SK-N-SH (cell line): Measurements from ENCODE around the gene NHLH1. TPM values are rescaled to one million over a fixed set of nuclear protein-coding genes. Genes with fewer than 3 reads are reported as not detected.

Source experiments
- CTCF ChIA-PET: fragments of 300-600, 350-600 bp; formaldehyde crosslinking; extraction: SDS; loops from one replicate; lab custom pipeline; 2021; lab: Yijun Ruan, JAX
- POLR2A ChIA-PET: fragments of 350-600 bp; sonication (Branson Sonifier 250); formaldehyde crosslinking; extraction: SDS; loops from one replicate; lab custom pipeline; 2020; ENCODE audit warnings: antibody characterized with exemption, inconsistent platforms; lab: Yijun Ruan, JAX
- DNase-seq: peaks from one replicate; pipeline ENCODE4 v3.0.0; 2012
- H2AFZ ChIP-seq: fragments of 200-600 bp; sonication (generic); 2 replicates; pipeline ENCODE4 v1.8.1; 2016; ENCODE audit warnings: antibody characterized with exemption, mild to moderate bottlenecking, low read depth
- H3F3A ChIP-seq: fragments of 200-600 bp; sonication (generic); replicated peaks from 2 replicates; pipeline ENCODE3; 2016; ENCODE audit warnings: antibody characterized with exemption, mild to moderate bottlenecking; ENCODE audit not compliant: insufficient read depth
- H3K27ac ChIP-seq, 2 experiments: fragments of 200-500 bp in 1 of 2; fragments of 200-600 bp in 1 of 2; sonication (Bioruptor generic) in 1 of 2; sonication (generic), shearing (Covaris generic) in 1 of 2; 2 replicates each; pipeline versions ENCODE4 v1.5.1 to v1.6.1; 2014 to 2016; ENCODE audit warnings: low read depth in 2 of 2, inconsistent platforms in 1 of 2, low read length in 1 of 2, mild to moderate bottlenecking in 1 of 2, mixed read lengths in 1 of 2
- H3K27me3 ChIP-seq: fragments of 200-600 bp; sonication (generic), shearing (Covaris generic); 2 replicates; pipeline ENCODE4 v1.6.1; 2016; ENCODE audit warnings: mixed run types; ENCODE audit not compliant: insufficient read depth
- H3K36me3 ChIP-seq, 2 experiments: fragments of 200-500 bp in 1 of 2; fragments of 200-600 bp in 1 of 2; sonication (Bioruptor generic) in 1 of 2; sonication (generic) in 1 of 2; replicated peaks in 1 of 2; 2 replicates each; pipeline versions ENCODE3 to v1.5.1; 2014 to 2016; ENCODE audit warnings: low read length in 1 of 2, mild to moderate bottlenecking in 1 of 2; ENCODE audit not compliant: insufficient read depth in 2 of 2, control insufficient read depth in 1 of 2
- H3K4me1 ChIP-seq, 2 experiments: fragments of 200-500 bp in 1 of 2; fragments of 200-600 bp in 1 of 2; sonication (Bioruptor generic) in 1 of 2; sonication (generic), shearing (Covaris generic) in 1 of 2; 2 replicates each; pipeline versions ENCODE4 v1.5.1 to v1.6.1; 2014 to 2016; ENCODE audit warnings: low read depth in 1 of 2, low read length in 1 of 2, mixed run types in 1 of 2; ENCODE audit not compliant: insufficient read depth in 2 of 2, control insufficient read depth in 1 of 2
- H3K4me2 ChIP-seq: fragments of 200-600 bp; sonication (generic), shearing (Covaris generic); 2 replicates; pipeline ENCODE4 v1.6.1; 2017; ENCODE audit warnings: mixed run types
- H3K4me3 ChIP-seq, 2 experiments: fragments of 200-500 bp in 1 of 2; fragments of 200-600 bp in 1 of 2; sonication (Bioruptor generic) in 1 of 2; sonication (generic), shearing (Covaris generic) in 1 of 2; 2 replicates each; pipeline versions ENCODE4 v1.5.1 to v1.8.1; 2014 to 2016; ENCODE audit warnings: low read depth in 2 of 2, inconsistent platforms in 1 of 2, low read length in 1 of 2, mild to moderate bottlenecking in 1 of 2, mixed read lengths in 1 of 2, moderate library complexity in 1 of 2
- H3K79me2 ChIP-seq: fragments of 200-600 bp; sonication (generic); 2 replicates; pipeline ENCODE4 v1.8.1; 2017; ENCODE audit warnings: mild to moderate bottlenecking; ENCODE audit not compliant: insufficient read depth
- H3K9ac ChIP-seq: fragments of 200-600 bp; sonication (generic); 2 replicates; pipeline ENCODE4 v1.6.1; 2017; ENCODE audit warnings: mixed run types
- H3K9me2 ChIP-seq: fragments of 200-600 bp; sonication (generic); 2 replicates; pipeline ENCODE4 v1.6.1; 2017; ENCODE audit warnings: mixed run types
- H3K9me3 ChIP-seq: fragments of 200-600 bp; sonication (generic); 2 replicates; pipeline ENCODE4 v1.6.1; 2017; ENCODE audit warnings: mixed run types, mild to moderate bottlenecking, moderate library complexity
- H4K20me1 ChIP-seq: fragments of 200-600 bp; sonication (generic); 2 replicates; pipeline ENCODE4 v1.6.1; 2017; ENCODE audit warnings: mild to moderate bottlenecking, mixed run types; ENCODE audit not compliant: insufficient read depth
- CHD2 ChIP-seq: fragments of 150-350 bp; IDR thresholded peaks from 2 replicates; pipeline ENCODE4 v1.6.1; 2018; ENCODE audit warnings: low read length; ENCODE audit not compliant: partially characterized antibody
- EP300 ChIP-seq, 2 experiments: IDR thresholded peaks; 2 replicates each; pipeline versions ENCODE4 v1.4.0 to v1.6.1; 2012; ENCODE audit warnings: borderline replicate concordance in 1 of 2, low read depth in 1 of 2, low read length in 1 of 2
- EZH2phosphoT487 ChIP-seq: fragments of 200-600 bp; sonication (generic); IDR thresholded peaks from 2 replicates; pipeline ENCODE4 v1.6.1; 2017; ENCODE audit warnings: low read depth, mixed run types, mild to moderate bottlenecking, antibody characterized with exemption, moderate library complexity, borderline replicate concordance
- FOXM1 ChIP-seq: IDR thresholded peaks from 2 replicates; pipeline ENCODE4 v1.4.0; 2012; ENCODE audit warnings: low read depth, mild to moderate bottlenecking
- JUND ChIP-seq: IDR thresholded peaks from 2 replicates; pipeline ENCODE4 v1.4.0; 2012
- NFIC ChIP-seq: IDR thresholded peaks from 2 replicates; pipeline ENCODE4 v1.4.0; 2012; ENCODE audit warnings: borderline replicate concordance
- RXRA ChIP-seq: IDR thresholded peaks from 2 replicates; pipeline ENCODE4 v1.4.0; 2012; ENCODE audit warnings: low read depth, mild to moderate bottlenecking, borderline replicate concordance
- SIN3A ChIP-seq: IDR thresholded peaks from 2 replicates; pipeline ENCODE4 v1.6.1; 2012; ENCODE audit warnings: low read depth, mild to moderate bottlenecking, low read length, moderate library complexity, borderline replicate concordance
- SMC3 ChIP-seq: IDR thresholded peaks from 2 replicates; pipeline ENCODE4 v1.6.1; 2012; ENCODE audit warnings: low read depth, low read length, improper control_type of control experiment
- TAF1 ChIP-seq: IDR thresholded peaks from 2 replicates; pipeline ENCODE4 v1.6.1; 2012; ENCODE audit warnings: low read depth, mild to moderate bottlenecking, low read length, moderate library complexity, borderline replicate concordance
- TEAD4 ChIP-seq: IDR thresholded peaks from 2 replicates; pipeline ENCODE4 v1.4.0; 2012; ENCODE audit warnings: mild to moderate bottlenecking, borderline replicate concordance; ENCODE audit not compliant: insufficient read depth
- YY1 ChIP-seq: IDR thresholded peaks from 2 replicates; pipeline ENCODE4 v1.4.0; 2012; ENCODE audit warnings: low read depth, mild to moderate bottlenecking
- WGBS: methylation state at CpG from one replicate; pipeline ENCODE4 v1.1.6; 2017; ENCODE audit warnings: low lambda C conversion rate; 5-methylcytosine and 5-hydroxymethylcytosine counted together
- polyA plus RNA-seq, 3 experiments: library from polyadenylated mRNA; depleted of rRNA; stranded (reverse); fragments of >200 nt; gene quantifications; 2 replicates each; pipeline ENCODE4 v1.2.3, GENCODE V29; 2012
- TF ChIP-seq, protein P1 (sequence below): IDR thresholded peaks from 2 replicates; pipeline ENCODE4 v1.4.0; 2012; ENCODE audit warnings: low read depth, borderline replicate concordance
- TF ChIP-seq, protein P2 (sequence below): IDR thresholded peaks from 2 replicates; pipeline ENCODE4 v1.4.0; 2012; ENCODE audit warnings: low read depth, borderline replicate concordance
- TF ChIP-seq, protein P3 (sequence below): IDR thresholded peaks from 2 replicates; pipeline ENCODE4 v1.6.1; 2012; ENCODE audit warnings: mild to moderate bottlenecking, low read depth, low read length, moderate library complexity

NHLH1 gene
- polyA plus RNA-seq, 1 of the 3 experiments (the other 2 are of a cell fraction) = 0.18 TPM

DNA sequence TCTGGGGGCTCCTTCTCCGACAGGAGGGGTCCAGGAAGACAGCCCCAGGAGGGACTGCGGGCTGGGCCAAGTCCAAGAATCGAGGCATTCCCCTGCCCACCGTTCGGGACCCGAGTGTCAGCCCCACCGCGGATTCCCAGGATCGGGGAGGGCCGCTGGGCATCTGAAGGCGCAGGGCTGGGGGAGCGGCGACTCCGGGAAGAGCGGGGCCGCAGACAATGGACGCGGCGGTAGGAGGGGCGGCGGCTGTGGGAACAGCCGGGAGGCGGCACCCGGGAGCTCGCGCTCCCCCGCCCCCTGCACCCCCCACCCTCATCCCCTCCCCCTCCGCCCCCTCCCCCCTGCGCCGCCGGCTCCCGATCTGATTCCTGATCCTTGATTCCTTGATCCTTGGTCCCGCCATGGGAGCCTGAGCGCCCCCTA is 33.4 kb downstream of the NHLH1 start, which contains the start of gene VANGL2 (continued):
- TF ChIP-seq, protein P1, sequence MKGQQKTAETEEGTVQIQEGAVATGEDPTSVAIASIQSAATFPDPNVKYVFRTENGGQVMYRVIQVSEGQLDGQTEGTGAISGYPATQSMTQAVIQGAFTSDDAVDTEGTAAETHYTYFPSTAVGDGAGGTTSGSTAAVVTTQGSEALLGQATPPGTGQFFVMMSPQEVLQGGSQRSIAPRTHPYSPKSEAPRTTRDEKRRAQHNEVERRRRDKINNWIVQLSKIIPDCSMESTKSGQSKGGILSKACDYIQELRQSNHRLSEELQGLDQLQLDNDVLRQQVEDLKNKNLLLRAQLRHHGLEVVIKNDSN = no peak
- peak; percentile 100 for TF ChIP-seq EP300 (IDR thresholded peaks at IDR 0.05; ENCODE audit: borderline replicate concordance in 1 of 2, low read depth in 1 of 2, low read length in 1 of 2)
- no peak for TF ChIP-seq SMC3
- TF ChIP-seq EZH2phosphoT487 = no peak
- TF ChIP-seq, protein P2, sequence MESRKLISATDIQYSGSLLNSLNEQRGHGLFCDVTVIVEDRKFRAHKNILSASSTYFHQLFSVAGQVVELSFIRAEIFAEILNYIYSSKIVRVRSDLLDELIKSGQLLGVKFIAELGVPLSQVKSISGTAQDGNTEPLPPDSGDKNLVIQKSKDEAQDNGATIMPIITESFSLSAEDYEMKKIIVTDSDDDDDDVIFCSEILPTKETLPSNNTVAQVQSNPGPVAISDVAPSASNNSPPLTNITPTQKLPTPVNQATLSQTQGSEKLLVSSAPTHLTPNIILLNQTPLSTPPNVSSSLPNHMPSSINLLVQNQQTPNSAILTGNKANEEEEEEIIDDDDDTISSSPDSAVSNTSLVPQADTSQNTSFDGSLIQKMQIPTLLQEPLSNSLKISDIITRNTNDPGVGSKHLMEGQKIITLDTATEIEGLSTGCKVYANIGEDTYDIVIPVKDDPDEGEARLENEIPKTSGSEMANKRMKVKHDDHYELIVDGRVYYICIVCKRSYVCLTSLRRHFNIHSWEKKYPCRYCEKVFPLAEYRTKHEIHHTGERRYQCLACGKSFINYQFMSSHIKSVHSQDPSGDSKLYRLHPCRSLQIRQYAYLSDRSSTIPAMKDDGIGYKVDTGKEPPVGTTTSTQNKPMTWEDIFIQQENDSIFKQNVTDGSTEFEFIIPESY = peak; percentile 95
- TF ChIP-seq NFIC = no peak
- peak; percentile 61 for TF ChIP-seq JUND
- peak; percentile 47; the same call in 1 of the 2 replicates for TF ChIP-seq YY1
- TF ChIP-seq RXRA = no peak
- peak; percentile 68; the same call in 1 of the 2 replicates for TF ChIP-seq SIN3A
- peak; percentile 68; the same call in 1 of the 2 replicates for TF ChIP-seq TAF1
- TF ChIP-seq FOXM1 = no peak
- TF ChIP-seq, all 33 proteins: peak for 13

DNA sequence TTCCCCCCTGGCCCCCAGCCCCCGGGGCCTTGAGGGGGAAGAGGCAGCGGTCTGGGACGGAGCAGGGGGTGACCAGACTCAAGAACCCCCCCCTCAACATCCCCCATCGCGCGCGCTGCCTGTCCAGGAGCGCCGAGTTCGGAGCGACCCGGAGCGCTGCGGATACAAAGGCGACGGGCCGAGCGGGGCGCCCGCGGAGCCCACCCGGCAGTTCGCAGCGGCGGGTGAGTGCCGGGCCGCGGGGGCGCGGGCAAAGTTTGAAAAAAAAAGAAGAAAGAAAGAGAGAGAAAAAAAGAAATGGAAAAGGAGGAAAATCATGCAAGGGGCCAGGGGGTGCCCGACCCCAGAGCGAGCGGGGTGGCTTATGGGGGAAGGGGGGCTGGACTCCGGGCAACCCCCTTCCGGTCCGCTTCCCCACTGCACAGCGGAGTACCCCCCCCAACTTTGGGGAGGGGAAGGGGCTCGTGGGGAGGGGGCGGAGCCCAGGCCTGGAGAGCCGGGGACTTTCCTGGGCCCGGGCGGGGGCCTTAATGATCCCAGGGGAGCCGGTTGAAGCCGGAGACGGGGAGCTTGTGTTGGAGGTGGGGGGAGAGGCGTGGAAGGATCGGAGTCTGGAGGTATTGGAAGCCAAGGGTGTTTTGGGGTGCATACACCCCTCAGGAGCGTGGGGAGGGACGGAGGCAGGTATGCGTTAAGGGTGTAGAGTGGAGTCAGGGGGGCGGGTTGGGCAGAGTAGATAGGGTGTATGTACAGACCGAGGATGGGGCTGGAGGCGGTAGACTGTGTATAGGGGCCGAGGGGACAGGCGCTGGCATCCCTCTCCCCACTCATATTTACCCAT is 34.0 kb downstream of the NHLH1 start:
- Histone ChIP-seq H3K9me3 (no peaks in the 10 kb centered on the region), H3K27me3 (no peaks in the 10 kb centered on the region; the same call in 1 of the 2 replicates), H2AFZ (peak overlapping the region; percentile 96), H3K79me2 (no peaks in the 10 kb centered on the region), H3K9me2 (no peaks in the 10 kb centered on the region), H3K36me3 (no peaks in the 10 kb centered on the region), H3F3A (no peaks in the 10 kb centered on the region), H3K4me3 (peak overlapping the region; percentile 95 to 97), H3K9ac (peak overlapping the region; percentile 92)
- POLR2A ChIA-PET = interaction anchor here (0.7 to 1.0 kb wide), 2 partner anchors 138 to 192 kb away, joined by 3 to 4 read pairs; partner anchors contain the start of gene DCAF8
- 9% methylated on average over 49 of the region's 55 CpGs for WGBS
- TF ChIP-seq CHD2 (peak; percentile 51), TEAD4 (no peak)
- TF ChIP-seq, protein P3, sequence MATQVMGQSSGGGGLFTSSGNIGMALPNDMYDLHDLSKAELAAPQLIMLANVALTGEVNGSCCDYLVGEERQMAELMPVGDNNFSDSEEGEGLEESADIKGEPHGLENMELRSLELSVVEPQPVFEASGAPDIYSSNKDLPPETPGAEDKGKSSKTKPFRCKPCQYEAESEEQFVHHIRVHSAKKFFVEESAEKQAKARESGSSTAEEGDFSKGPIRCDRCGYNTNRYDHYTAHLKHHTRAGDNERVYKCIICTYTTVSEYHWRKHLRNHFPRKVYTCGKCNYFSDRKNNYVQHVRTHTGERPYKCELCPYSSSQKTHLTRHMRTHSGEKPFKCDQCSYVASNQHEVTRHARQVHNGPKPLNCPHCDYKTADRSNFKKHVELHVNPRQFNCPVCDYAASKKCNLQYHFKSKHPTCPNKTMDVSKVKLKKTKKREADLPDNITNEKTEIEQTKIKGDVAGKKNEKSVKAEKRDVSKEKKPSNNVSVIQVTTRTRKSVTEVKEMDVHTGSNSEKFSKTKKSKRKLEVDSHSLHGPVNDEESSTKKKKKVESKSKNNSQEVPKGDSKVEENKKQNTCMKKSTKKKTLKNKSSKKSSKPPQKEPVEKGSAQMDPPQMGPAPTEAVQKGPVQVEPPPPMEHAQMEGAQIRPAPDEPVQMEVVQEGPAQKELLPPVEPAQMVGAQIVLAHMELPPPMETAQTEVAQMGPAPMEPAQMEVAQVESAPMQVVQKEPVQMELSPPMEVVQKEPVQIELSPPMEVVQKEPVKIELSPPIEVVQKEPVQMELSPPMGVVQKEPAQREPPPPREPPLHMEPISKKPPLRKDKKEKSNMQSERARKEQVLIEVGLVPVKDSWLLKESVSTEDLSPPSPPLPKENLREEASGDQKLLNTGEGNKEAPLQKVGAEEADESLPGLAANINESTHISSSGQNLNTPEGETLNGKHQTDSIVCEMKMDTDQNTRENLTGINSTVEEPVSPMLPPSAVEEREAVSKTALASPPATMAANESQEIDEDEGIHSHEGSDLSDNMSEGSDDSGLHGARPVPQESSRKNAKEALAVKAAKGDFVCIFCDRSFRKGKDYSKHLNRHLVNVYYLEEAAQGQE = no peak
- TF ChIP-seq, all 33 proteins: peak for 1
- Histone ChIP-seq H3K27ac (peak overlapping the region in 1 of 2 experiments; percentile 84; a peak in 2 of 4 replicates), H3K4me1 (peaks cover 0 to 35% of the 10 kb centered on the region in 2 experiments; a peak in 2 of 4 replicates), H3K4me2 (peak overlapping the region; percentile 86), H4K20me1 (no peaks in the 10 kb centered on the region)
- peak; percentile 86 for DNase-seq
- CTCF ChIA-PET = interaction anchor here (0.9 to 1.0 kb wide), 2 partner anchors 9 to 64 kb away, joined by 3 read pairs; no protein-coding TSS in a partner anchor
